ENCODE measurements around the gene ZWILCH. TPM values are rescaled to one million over a fixed set of nuclear protein-coding genes. Genes with fewer than 3 reads are reported as not detected.
"Not testable (repeated sequence)": the region's sequence is repeated elsewhere in the genome, so short reads cannot be mapped to it uniquely, and the experiment has no call there.

The ZWILCH gene
- total RNA-seq, 1 experiment from 2014 or later, result 53.5 TPM

DNA sequence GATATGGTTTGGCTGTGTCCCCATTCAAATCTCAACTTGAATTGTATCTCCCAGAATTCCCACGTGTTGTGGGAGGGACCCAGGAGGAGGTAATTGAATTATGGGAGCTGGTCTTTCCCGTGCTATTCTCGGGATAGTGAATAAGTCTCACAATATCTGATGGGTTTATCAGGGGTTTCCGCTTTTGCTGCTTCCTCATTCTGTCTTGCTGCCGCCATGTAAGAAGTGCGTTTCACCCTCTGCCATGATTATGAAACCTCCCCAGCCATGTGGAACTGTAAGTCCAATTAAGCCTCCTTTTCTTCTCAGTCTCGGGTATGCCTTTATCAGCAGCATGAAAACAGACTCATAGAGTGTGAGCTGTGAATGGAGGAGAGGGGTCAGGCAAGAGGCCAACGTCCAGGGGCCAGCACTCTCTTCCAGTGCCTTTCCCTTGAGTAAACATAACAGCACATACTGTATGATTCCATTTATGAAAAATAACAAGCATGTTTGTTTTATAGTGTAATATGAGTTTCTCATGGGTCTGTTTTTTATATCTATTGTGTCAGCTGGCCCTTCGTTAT lies 76.9 kb downstream of the ZWILCH start:
- DNase-seq (ENCODE audit: low read depth), result no peak

DNA sequence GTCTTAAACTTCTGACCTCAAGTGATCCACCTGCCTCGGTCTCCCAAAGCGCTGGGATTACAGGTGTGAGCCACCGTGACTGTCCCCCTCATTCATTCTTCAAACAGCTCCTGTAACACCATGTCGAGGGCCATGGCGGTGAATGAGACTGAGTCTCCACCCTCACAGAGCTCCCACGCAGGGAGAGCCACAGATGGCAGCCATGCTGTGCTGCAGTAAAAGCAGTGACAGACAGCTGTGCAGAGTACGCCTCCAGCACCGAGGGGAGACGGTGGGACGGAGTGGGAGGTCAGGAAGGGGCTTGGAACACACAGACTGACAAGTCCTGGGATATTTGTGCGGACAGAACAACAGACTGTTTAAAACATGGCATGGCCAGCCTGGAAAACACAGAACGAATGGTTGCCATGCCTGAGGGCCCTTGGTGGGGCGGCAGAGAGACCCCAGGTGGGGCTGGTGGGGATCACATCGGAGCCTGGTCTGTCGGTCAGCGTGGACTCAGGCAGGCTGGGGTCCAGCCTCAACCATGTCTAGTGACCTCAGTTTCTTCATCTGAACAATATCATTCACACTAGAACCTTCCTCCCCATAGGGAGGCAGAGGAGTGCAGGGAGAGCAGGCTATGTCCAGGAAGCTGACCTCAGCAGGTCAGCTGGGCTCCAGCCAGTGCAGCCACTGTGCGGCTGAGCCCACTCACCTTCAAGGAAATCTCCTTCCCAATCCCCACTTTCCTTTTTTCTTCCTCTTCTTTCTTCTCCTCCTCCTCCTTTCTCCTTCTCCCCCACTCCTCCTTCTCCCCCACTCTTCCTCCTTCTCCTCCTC lies 81.2 kb downstream of the ZWILCH start:
- DNase-seq (ENCODE audit: low read depth), result no peak

DNA sequence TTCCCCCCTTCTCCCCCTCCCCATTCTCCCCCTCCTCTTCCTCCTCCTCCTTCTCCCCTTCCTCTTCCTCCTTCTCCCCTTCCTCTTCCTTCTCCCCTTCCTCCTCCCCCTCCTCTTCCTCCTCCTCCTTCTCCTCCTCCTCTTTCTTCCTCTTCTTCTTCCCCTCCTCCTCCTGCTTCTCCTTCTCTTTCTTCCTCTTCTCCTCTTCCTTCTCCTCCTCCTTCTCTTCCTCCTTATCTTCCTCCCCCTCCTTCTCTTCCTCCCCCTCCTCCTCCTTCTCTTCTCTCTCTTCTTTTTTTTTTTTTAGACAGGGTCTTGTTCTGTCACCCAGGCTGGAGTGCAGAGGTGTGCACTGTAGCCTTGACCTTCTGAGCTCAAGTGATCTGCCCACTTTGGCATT lies 81.9 kb downstream of the ZWILCH start:
- DNase-seq (ENCODE audit: low read depth), result no peak

DNA sequence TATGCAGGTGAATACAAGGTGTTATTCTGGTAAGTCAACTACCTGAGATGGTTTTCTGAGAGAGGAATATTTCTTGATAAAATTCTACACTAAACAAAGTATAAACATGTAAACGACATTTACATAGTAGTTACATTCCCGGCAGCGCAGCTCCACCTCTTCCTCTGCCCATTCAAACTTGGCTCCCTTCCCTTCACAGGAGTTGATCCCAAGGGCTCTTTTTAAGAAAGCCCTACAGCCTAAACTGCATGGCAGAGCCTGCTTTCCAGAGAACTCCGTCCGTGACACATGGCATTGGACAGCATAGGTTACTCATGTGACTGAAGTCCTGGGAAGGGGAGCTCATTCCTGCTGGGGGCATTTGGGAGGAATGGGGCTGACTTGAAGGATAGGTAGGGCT lies 82.6 kb downstream of the ZWILCH start:
- no peak for DNase-seq (ENCODE audit: low read depth)

DNA sequence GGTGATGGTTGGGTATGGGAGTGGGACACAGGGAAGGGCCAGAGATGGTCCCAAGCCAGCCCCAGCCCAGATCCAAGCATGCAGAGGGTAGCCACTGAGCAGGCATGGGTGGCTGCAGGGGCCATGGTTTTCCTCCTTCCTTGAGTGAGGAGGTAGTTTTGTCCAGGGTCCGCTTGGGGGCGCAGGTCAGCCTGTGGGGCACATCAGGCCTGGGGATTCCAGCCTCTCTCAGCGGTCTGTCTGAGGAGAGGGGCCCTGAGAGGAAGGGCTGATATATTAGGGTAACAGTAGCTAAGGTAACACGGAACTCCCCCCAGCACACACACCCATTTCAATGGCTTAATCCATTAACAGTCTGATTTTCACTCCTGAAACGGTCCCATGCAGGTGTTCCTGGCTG lies 83.4 kb downstream of the ZWILCH start:
- DNase-seq (ENCODE audit: low read depth), result no peak

DNA sequence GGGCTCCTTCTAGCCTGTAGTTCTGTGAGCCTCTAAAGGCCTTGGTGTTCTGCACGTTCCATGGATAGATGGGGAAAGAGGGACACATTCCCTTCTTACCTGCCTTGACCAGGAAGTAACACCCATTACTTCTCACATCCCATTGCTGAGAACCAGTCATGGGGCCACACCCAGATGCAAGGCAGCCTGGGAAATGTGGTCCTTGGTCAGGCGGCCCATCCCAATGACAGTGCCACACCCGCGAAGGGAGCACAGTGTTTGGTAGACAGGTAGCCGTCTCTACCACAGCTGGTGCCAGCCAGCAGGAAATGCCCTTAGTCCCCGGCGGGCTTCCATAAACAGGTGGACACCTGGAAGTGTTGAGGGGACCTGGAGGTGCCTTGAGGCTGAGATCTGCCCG lies 83.8 kb downstream of the ZWILCH start:
- DNase-seq (ENCODE audit: low read depth), result no peak

DNA sequence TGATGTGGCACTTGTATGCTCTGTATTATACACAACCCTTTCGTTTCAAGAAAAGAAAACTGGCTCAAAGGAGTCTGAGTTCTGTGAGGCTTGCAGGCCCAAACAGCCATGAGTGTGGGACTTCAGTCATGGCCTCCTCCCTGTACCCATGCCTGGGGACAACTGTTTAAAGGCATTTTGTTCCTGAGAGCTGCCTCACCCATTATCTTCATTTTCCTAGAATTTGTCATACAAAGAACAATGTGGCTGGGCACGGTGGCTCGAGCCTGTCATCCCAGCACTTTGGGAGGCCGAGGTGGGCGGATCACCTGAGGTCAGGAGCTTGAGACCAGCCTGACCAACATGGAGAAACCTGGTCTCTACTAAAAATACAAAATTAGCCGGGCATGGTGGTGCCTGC lies 84.3 kb downstream of the ZWILCH start:
- DNase-seq (ENCODE audit: low read depth), result not testable (repeated sequence)

DNA sequence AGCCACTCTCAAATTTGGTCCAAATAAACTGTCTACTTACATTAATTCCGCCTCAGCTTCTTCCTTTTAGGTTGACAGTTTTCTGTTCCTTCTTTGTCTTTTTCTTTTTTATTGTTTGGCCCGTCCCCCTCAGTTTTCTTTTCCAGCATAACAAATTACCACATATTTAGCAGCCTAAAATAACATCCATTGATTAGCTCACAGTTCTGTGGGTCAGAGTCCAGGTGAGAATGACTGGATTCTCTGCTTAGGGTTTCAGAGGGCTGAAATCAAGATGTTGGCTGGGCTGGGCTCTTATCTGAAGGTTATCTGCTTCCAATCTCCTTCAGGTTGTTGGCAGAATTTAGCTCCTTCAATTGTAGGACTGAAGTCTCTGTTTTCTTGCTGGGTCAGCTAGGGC lies 85.3 kb downstream of the ZWILCH start:
- no peak for DNase-seq (ENCODE audit: low read depth)

DNA sequence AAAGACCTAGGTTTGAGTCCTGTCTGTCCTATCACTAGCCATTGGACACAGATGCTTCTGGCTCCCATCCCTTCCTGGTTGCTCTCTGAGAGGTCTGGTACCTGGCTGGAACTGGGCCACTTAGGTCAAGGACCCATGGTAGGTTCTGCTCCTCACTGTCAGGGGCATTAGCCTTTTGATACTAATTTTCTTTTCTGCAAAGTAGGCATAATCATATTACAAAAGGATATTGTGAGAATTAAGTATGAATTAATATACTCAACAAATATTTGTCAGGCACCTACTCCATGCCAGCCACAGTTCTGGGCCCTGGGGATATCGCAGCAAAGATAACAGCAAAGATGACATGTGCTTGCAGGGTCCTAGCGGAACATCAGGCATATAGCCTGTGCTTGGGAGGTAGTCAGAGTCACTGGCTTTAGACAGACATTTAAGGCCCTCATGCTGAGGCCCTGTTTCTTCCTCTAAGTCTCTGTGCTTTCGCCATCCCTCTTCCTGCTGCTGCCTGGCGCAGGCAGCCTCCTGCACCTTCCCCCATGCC lies 86.3 kb downstream of the ZWILCH start:
- DNase-seq (ENCODE audit: low read depth), result no peak

DNA sequence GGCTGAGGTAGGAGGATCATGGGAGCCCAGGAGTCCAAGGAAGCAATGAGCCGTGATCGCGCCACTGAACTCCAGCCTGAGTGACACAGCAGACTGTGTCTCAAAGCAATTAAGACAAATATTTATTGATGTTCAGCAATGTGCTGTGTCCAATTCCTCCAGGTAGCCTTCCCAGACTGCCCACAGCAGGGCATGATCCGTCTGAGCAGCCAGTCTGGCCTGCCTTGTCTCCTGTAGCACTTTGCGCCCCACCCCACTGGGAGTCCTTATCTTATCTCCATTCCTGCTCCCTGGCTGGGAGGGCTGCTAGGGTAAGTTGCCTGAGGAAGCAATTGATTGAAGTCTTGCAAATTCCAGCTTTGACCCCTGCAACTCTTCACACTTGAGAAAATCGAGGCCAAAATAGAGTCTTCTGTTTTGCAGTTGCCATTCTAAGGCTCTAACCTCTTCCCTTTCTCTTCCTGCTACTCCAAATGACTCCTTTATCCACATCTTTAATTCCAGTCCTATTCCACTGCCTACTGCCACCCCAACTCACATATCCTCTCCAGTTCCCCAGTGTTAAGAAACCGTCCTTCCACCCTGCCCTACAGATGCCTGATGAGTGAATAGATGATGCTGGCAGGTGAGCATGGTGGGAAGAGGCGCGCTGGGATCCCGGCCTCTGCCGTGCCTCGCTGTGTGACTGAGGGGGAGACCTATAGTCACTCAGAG lies 87.5 kb downstream of the ZWILCH start:
- no peak for DNase-seq (ENCODE audit: low read depth)

DNA sequence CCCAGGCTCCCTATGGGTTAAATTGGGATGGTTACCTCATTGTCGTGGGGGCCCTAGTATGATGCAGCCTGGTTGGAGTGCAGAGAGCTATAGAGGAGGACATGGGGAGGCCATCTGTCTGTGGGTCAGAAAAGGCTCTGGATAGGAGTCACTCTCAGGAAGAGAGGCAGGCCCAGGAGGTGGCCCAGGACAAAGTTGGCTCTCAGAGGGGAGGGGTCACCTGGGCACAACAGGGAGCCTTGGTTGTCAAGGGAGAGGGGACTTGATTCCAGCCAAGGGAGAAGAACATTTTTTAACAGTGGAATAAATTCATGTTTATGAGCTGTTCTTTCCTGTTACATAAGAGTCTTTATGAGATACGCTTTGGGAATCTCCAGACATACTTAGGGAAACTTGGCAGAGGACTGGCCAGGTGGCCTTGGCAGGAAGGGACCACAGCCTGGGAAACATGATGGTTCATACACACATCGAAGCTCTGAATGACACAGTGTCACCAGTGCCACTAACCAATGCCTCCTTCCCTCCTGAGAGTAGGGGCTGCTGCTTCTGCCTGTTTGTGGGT lies 88.2 kb downstream of the ZWILCH start:
- no peak for DNase-seq (ENCODE audit: low read depth)

DNA sequence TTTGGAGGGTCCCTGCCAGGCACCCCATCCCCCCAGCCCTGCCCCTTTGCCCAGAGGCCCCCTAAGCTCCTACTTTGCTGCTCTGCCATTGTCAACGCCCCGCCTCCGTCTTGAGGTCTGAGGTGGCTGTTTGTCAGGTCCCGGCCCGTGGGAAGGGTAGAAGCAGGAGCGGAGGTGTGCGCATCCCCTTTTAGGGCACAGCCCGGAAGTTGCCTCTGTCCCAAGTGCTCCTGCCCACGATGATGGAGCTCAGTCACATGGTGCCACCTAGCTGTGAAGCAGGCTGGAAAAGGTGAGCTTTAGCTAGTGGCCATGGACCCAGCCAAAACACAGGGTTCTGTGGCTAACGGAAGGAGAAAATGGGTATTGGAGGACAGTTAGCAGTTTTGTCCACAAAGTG lies 89.2 kb downstream of the ZWILCH start:
- peak; percentile 23 for DNase-seq (ENCODE audit: low read depth)

DNA sequence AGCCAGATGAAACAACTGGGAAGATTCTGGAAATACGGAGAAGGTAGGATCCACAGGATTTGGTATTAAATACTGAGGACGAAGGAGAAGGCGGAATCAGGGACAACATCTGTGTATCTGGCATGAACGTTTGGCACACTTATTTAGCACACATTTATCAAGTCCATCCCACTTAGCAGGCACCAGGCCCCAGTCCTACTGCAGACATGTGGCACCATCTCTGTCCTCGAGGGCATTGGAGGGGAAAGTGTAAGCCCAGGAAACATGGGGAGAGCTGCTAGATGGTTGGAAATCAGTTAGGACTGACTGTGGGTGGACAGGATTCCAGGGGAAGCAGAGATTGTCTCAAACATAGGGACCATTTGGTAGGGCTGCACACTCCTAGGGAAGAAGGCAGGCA lies 89.7 kb downstream of the ZWILCH start:
- DNase-seq (ENCODE audit: low read depth), result no peak

DNA sequence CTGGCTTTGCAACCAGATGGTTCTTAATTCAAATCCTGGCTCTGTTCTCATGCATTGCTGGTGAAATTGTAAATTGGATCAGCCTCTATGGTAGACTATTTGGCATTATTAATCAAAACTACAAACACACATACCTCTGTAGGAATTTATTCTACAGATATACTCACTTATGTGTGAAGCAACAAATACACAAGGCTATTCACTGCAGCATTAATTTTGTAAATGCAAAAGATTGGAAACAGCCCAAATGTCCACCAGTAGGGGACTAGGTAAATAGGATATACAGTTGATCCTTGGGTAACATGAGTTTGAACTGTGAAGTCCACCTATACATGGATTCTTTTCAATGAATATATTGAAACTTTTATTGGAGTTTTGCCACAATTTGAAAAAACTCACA lies 90.2 kb downstream of the ZWILCH start:
- no peak for DNase-seq (ENCODE audit: low read depth)

DNA sequence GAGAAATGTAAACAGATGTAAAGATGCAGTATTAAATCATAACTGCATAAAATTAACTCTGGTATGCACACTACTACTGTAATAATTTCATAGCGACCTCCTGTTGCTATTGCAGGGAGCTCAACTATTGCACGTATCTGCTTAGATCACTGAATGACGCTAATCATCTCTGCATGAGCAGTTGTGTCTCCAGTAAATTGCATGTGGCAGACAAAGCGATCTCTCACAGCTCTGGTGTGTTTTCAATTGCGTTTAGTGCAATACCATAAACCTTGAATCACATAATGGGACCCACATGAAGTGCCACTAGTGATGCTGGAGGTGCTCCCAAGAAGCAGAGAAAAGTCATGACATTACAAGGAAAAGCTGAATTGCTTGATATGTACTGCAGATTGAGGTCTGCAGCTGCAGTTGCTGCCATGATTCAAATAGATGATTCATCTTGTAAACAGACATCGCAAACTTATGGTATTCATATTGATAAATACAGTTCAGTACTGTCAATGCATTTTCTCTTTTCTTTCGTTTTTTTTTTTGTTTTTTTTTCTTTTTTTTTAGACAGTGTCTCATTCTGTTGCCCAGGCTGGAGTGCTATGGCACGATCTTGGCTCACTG lies 90.9 kb downstream of the ZWILCH start:
- no peak for DNase-seq (ENCODE audit: low read depth)

DNA sequence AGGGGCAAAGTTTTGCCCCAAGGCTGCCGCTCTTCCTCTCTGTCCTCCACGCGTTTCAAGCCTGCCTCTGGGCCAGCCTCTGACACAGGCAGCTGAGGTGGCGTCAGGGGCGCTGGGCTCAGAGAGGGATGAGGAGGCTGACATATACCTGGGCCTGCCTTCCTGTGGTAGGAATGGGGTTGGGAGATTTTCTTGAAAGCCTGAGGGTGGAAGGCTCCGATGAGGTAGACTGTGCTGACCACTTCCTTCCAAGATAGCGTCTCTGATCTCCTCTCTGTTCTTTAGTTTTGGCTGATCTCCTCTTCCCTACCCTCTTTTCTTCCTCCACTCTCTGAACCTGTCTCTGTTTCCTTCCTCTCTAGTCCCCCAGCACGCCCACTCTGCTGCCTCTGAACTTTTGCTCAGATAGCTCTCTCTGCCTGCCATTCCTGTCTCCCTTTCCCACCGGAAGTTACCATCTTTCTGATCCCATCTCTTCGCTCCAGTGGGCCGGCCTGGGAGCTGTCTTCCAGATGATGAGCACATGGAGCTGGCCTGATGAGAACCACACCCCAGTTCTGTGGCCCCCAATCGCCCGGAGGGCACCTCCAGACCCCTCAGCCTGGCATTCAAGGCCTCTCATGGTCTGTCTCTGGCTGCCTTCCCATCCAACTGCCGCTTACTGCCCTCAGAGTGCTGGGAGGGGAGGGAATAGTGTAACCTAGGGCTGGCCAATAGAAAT lies 93.1 kb downstream of the ZWILCH start:
- DNase-seq (ENCODE audit: low read depth), result no peak

Other genes with a start within 250 kb of the ZWILCH start
- gene DIS3L, start 211.8 kb upstream of the ZWILCH start, total RNA-seq (2014; rRNA removed; shearing (Covaris generic)), result 9.9 and 11.4 TPM in 2 replicates
- gene TIPIN, start 148.6 kb upstream of the ZWILCH start, total RNA-seq (2014; rRNA removed; shearing (Covaris generic)), result 17.9 and 25.2 TPM in 2 replicates
- gene MAP2K1, start 118.4 kb upstream of the ZWILCH start, total RNA-seq (2014; rRNA removed; shearing (Covaris generic)), result 49.0 and 65.6 TPM in 2 replicates
- gene SNAPC5, start 7.6 kb upstream of the ZWILCH start, total RNA-seq (2014; rRNA removed; shearing (Covaris generic)), result 38.4 and 44.9 TPM in 2 replicates
- 2,422 and 2,963 TPM in 2 replicates for gene RPL4, start 471 bp upstream of the ZWILCH start, total RNA-seq (2014; rRNA removed; shearing (Covaris generic))
- 4.6 and 7.6 TPM in 2 replicates for gene LCTL, start 60.7 kb downstream of the ZWILCH start, total RNA-seq (2014; rRNA removed; shearing (Covaris generic))
- 8.0 and 12.7 TPM in 2 replicates for gene SMAD6, start 196.9 kb downstream of the ZWILCH start, total RNA-seq (2014; rRNA removed; shearing (Covaris generic))